Tibial nerve (tissue), 4 donors: Measurements from ENCODE around the gene OR8B3.

Experiments
- CTCF ChIP-seq, 5 experiments: fragments of 200-600 bp in 3 of 5; fragments of 450-650 bp in 2 of 5; sonication (generic) in 3 of 5; IDR thresholded peaks; one replicate each; pipeline ENCODE4 v1.5.1; 2016 to 2019; ENCODE audit warnings: antibody characterized with exemption in 5 of 5, mild to moderate bottlenecking in 3 of 5, moderate library complexity in 2 of 5
- EP300 ChIP-seq, 2 donors: sonication (generic); formaldehyde crosslinking; IDR thresholded peaks; one replicate each; pipeline ENCODE4 v1.6.1; 2017; ENCODE audit warnings: antibody characterized with exemption in 2 of 2, mild to moderate bottlenecking in 1 of 2
- POLR2A ChIP-seq, 2 donors: fragments of 450-650 bp; IDR thresholded peaks; one replicate each; pipeline ENCODE4 v1.6.1; 2017; ENCODE audit warnings: antibody characterized with exemption in 2 of 2, mild to moderate bottlenecking in 2 of 2, moderate library complexity in 2 of 2

DNA sequence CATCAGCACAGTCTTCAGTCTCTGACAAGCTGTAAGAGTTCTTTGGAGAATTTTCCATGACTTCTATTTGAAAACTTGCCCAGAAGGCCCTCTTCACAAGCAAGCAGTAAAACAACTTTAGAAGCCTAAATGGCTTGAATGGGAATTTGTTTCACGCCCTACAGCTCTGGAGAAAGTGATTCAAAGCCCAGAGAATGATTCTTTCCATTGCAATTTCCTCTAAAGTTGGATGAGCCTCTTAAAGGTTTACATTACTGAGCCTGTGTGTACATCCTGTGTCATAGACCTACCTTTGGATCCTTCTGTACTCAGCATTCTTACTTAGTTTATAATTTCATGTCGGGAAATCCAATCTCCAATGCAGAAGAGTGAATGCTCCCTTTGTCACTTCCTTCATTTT lies 6.8 kb upstream of the OR8B3 start:
- TF ChIP-seq CTCF (IDR thresholded peaks at IDR 0.05) (no peak), POLR2A (IDR thresholded peaks at IDR 0.05) (no peak), EP300 (IDR thresholded peaks at IDR 0.05) (no peak)
